IPS DF 4.7 (cell line): Measurements from ENCODE around the gene PUM2.
"Not testable (repeated sequence)": the region's sequence is repeated elsewhere in the genome, so short reads cannot be mapped to it uniquely, and the experiment has no call there.

Experiments used
- DNase-seq: peaks from one replicate; pipeline ENCODE4 v3.0.0-alpha.2; 2013; ENCODE audit warnings: low spot score; ENCODE audit errors: extremely low read depth

The PUM2 gene

DNA sequence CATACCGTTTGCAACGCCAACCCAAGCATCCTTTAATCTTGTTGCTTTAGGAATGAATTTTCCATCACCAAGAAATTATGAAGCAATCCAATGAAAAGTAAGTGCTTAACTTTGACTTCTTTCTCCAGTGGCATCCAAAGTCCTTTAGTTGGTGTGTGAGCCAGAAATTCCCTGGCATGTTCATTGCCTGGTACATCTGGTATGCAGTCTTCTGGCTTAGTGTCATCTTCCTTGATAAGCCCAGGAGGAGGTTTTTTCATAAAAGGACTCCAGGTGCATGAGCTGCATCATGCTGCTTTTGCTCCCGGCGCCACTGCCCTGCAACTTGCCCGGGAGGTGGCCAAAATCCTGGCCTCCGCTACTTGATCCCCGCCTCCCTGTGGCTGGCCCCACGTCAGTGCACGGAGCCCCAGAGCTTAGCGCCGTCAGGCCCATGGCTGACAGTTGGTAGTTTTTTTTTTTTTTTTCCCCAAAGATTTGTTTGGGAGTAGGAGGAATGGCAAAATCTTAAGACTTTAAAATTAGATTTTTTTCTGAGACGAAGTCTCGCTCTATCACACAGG lies 58.7 kb downstream of the PUM2 start:
- DNase-seq: no peak

DNA sequence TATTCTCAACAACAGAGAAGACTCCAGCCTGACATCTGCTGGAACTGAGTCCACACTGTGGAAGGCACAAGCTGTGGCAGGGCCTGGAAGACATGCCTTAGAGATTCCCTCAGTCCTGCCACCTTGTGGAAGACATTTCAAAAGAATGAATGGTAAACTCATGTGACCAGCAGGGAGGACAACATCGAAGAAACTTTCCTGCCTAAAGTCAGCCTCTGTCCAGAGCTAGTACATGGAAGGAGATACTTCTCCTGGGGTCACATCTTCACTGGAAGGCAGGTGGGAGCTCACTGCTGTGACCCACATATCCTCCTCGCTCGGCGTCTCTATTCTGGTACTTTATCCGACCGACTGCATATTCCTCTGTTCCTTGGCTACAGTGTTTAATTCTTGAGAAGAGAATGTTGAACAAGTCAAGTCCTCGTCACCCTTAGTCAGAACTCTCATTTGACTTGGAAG lies 59.5 kb downstream of the PUM2 start:
- DNase-seq: peak; percentile 62

DNA sequence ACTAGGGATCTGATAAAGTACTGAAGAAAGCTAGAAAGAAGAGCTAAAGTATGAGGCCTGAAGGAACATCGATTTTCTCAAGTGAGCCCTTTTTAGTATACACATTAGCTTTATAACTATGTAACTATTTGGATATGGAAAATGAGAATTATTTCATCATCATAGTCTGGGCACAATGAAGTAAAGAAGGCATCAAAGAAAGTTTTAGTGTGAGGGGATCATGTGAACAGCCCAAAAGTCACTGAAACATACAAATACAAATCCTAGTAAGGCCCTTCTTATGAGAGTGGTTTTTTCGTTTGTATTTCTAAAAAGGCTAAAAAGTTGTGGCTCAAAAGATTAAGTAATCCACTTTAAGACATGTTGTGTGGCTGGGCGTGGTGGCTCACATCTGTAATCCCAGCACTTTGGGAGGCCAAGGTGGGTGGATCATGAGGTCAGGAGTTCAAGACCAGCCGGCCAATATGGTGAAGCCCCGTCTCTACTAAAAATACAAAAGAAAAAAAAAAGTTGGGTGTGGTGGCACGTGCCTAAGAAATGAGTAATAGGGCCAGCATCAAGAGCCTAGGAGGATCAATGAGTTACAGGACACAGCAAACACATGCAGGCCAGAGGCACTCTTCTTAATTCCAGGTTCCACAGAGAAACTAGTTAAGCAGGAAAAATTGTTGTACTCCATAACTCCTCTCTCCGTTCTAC lies 61.9 kb downstream of the PUM2 start:
- no peak for DNase-seq

DNA sequence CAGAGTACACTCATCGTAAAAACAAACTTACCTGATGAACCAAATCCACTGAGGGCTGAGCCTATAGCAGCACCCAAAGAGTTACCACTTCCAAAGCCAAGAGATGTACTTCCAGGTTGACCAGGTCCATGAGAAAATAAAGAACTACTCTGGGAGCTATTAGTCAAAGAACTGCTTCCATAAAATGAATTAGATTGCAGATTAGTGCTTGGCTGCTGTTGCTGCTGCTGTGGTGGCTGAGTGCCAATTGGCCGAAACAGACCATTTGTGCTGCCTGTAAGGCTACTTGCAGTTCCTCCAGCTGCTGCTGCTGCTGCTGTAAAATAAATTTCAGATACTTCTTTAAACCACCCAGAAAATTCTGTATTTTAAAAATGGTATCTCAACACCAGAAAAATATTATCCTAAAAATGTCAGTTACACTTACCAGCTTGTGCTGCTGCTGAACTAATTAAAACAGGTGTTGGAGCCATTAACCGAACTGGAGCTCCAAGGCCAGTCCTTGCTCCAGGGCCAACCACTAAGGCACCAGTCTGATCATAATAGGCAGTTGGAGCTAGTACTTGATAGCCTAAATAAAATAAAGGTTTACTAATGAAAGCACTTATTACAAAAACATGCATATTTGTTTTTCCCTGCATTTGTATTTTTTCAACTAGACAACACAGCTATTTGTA lies 67.6 kb downstream of the PUM2 start:
- no peak for DNase-seq

DNA sequence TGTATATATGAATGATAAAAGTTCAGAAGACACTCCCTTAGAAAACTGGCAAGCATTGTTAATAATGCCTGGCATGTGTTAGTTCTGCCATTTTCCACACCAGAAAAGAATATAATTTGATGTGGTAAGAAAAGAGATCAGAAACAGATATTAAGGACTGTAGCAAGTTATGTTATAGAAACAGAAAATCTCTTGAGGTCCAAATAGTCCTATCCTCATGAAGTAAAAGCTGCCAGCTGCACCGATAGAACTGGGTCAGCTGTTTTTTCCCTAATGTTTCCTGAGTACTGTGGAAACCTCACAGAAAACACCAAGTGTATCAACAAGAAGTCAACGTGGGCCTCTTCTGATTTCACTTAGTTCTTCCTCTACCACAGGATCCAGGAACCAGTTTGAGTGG lies 68.8 kb downstream of the PUM2 start:
- no peak for DNase-seq

DNA sequence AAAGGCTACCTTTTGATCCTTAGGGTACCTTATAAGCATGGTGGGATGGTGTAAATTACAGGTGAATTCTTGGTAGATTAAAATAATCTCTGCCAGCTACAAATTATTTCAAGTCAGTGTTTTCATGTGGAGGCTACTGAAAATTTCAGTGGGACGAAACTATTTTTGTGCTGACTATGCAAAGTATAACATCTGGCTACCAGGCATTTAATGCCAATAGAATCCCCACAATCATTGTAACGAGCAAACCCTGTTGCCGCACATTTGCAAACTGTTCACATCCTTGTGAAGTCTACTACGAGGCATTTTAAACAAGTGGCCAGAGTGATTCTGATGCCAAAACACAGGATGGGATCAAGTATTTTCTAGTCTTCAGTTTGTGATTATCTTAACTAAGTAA lies 77.6 kb downstream of the PUM2 start:
- no peak for DNase-seq

DNA sequence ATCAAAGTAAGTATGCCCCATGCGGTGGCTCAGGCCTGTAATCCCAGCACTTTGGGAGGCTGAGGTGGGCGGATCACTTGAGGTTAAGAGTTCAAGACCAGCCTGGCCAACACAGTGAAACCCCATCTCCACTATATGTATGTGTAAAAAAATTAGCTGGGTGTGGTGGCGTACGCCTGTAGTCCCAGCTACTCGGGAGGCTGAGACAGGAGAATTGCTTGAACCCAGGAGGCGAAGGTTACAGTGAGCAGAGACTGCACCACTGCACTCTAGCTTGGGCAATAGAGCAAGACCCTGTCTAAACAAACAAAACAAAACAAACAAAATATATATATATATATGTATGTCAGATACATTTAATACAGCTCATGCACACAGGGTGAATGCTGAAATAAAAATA lies 82.3 kb downstream of the PUM2 start:
- DNase-seq: not testable (repeated sequence)

DNA sequence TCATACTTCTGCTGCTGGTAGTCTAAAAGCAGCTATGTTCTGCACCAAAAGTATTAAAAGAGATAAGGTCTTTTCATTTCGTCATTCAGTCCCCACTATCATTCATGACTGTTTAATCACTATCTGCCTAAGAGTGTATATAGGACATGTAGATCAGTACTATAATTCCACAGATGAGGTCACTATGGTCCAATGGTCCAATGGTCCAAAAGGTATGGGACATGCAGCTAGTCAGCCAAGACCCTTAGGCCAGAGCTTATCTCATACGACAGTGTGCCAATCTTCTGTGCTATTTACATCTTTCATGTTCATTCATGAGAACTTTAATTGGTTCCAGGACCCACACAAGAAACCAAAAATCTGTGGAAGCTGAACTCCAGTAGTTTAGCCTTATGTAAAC lies 83.1 kb downstream of the PUM2 start:
- DNase-seq: no peak

DNA sequence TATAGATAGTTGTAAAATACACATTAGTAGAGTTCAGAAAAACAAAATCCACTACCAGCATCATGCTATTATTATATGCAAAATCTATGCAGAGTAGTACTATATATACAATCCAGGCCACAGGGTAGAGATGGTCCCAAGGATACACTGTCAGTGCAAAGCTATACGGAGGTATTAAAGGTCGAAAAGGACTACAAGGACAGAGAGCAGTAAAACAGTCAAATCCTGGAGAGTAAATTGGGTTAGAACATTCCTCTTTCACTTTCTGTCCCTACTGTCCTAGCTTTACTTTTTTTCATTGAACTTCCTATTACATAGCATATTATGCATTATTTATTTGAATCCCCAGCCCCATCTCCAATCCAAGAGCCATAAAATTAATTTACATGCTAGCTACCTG lies 86.0 kb downstream of the PUM2 start:
- no peak for DNase-seq

DNA sequence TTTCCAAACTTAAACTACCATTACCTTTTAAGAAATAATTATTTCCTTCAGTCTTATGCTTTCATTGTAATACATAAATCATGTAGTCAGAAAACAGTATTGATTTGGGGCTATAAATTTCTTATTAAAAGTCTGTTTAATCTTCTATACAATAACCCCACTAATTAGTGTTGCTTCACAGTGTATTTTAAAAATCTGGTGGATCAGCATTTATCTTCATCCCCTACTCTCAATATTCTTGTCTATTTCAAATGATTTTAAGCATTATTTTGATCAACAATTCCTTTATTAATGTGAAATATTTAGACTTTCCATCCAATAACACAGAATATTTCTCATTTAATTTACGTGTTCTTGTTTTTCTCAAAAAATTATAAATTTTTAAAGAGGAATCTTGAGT lies 93.2 kb downstream of the PUM2 start:
- no peak for DNase-seq

DNA sequence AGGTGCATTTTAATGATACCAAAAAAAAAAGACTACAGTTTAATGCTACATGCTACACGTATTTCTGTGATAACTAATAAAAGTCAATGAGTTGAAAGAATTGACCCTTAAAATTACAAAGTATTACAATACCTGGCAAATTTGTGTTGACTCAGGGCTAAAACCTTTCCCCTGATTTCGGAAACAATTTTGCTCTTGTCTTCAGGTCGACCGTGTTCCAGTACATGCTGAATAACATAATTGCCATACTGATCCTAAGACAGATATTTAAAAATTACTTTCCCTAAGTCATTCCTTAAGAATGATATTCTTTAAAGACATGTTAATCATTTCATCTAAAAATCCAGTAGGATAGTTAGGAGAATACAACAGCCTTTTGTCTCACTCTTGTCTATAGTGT lies 95.9 kb downstream of the PUM2 start:
- no peak for DNase-seq

DNA sequence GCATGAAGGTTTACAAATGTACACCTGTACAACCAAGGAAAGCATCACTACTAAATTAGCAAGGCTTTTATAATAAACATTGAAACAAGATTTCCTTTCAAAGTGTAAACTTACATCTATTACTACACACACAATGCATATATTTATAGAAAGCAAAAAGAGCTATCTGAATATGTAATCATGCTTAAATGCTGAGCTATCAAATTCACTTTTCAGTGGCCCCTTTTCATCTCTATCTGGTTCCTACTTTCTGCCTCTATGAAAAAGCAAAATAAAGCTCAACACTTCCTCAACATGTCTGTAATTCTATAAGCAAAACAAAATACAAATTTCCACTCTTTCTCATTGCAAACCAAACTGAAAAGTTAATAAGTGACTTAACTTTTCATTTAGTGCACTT lies 100.2 kb downstream of the PUM2 start:
- DNase-seq: no peak

DNA sequence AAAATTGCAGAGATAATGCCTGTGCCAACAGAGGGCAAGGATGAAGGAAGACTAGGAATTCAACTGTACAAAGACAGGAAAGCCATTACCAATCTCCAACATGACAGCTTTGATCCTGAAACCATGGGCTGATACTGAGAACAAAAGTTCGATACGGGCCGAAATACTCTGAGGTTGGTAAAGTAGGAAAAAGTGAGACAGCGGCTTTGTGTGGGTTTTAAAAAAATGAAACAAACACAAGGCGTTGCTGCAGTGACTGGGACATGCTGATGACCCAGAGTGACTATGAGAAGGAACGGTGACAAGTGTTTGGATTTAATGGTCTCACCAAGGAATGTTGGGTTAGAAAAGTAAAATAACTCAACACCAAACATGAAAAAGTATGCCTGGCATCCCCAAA lies 101.5 kb downstream of the PUM2 start:
- no peak for DNase-seq

DNA sequence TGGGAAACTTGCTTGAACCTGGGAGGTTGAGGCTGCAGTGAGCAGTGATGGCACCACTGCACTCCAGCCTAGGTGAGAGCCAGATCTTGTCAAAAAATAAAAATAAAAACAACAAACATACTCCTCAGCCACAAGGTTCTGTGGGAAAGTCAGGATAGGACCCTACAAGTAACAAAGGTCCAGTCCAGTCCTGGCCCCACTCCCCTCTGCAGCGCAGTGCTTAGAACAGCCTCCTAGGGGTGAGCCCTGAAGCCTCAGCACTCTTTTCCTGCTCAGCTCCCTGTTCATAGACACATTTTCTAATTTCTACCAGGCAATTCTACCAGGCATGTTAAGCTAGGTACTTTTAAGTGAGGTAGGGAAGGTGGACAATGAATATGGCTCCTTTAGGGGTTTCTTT lies 103.6 kb downstream of the PUM2 start:
- no peak for DNase-seq

DNA sequence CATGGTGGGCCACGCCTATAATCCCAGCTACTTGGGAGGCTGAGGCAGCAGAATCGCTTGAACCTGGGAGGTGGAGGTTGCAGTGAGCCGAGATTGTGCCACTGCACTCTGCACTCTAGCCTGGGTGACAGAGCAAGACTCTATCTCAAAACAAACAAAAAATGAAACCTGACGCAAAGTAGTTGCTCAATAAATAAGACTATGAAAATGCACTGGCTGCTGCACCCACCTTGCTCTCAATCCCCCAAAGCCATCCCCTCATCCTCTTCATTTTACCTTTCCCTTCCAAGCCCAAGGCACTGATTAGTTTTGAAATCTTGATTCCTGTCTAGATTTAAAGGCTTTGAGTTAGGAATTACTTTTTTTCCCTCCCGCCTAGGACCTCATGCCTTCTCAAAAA lies 107.0 kb downstream of the PUM2 start:
- not testable (repeated sequence) for DNase-seq

DNA sequence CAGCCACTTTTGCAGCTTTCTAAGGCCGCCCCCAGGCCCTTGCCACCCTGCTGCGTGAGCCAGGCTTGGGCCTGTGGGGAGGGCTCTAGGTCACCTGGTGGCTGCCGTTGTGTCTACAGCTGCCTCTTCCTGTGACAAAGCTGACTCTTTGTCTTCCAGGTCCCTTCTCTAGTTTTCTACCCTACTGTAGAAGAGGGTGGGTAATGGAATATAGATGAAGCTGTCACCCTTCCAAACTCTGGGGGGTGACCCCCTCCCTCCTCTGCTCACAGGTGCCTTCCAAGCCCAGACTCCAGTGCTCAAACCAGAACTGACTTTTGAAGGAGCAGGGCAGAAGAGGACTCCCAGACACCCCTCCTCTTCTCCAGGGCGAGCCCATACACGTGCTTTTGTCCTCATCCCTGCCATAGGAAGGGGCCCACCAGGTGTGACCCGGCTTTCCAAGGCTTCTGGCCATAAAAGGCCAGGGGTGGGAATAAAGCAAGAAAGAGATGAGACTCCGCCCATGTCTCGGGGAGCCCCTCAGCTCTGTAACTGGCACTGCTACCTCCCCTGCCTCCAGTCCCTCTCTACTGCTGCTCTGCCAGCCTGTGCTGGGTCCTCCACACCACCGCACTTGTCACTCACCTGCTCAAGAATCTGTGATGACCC lies 107.8 kb downstream of the PUM2 start:
- no peak for DNase-seq

DNA sequence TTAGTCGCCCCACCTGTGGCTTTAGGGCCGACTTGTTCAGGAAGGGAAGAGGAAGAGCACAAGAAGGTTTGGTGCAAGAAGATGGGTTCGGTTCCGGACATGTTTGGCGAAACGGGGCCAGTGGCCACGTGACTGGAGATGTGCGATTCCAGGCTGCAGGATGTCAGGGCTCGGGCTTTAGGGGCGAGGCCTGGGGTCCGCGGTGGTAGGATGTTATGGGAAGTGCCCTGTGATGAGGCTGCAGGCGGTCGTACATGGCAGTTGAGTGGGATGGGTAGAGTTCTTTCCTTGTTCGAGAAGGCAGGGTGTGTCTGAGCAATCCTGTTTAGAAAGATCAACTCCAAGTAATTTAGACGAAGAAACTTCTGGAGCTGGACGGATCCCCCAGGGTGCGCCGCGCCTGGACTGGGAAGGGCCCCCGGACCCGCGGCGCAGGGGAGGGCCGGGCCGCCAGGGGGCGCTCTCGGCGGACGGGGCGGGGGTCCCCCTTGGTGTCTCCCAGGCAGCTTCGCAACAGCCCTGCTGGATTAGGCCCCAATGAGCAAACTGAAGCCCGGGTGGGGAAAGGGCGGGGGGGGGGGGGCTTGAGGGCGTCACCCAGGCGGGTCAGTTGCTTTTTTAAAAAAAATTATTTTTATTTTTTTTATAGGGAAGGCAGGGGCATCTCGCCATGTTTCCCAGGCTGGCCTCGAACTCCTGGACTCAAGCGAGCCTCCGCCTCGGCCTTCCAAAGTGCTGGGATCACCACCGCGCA lies 108.5 kb downstream of the PUM2 start:
- no peak for DNase-seq

DNA sequence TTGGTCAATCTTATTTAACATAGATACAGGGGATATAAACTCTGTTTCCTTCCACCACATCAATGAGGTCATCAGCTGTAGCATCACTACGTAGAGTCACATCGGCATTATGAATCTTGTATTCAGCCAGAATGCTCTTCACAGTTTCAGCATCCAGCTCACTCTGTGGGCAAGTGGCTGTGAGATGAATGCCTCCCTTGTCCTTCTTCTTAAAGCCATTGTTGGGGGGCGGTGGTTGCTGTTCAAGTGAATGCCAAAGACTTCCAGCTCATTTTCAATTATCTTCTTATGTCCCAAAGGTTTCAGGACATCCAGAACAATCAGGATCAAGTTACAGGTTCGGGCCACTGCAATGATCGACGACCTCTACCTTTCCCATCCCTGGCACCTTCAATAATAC lies 110.4 kb downstream of the PUM2 start:
- DNase-seq: not testable (repeated sequence)

DNA sequence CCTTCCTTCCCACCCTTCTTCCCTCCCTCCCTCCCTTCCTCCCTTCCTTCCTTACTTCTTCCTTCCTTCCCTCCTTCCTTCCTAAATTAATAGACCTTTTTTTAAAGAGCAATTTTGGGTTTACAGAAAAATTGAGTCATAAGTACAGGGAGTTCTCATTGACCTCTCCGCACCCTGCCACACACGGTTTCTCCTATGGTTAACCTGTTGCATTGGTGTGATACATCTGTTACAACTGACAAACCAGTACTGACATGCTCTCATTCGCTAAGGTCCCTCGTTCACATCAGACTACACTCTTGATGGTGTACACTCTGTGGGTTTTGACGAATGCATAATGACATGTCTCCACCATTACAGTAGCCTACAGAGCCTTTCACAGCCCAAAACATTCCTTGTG lies 114.1 kb downstream of the PUM2 start:
- DNase-seq: no peak

DNA sequence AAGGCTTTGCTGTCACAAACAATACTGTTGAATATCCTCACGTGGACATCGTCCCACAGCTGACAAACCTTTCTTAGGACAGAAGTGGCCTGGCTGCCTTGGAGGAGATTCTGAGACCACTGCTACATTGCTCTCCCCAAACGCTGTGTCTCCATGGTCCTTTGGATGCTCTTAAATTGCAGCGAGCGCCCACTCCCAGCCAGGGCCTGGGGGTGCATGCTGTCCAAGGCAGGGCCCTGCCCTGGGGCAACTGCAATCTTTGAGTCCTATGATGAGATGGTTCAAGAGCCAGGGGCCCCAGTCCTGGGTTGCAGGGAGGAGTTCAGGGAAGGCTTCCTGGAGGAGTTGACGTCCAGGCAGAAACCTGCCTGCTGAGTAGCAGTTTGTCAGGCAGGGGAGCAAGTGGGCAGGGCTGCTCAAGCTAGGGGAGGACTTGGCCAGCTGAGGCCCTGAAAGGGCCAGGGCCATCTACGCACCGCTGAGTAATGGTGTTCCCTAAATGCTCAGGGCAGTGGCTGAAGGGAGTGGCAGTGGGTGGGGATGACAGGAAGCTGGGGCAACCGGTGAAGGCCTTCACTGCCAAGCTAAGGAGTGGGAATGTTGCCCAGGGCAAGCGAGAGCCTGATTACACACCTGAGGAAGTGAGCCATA lies 114.9 kb downstream of the PUM2 start:
- DNase-seq: no peak

DNA sequence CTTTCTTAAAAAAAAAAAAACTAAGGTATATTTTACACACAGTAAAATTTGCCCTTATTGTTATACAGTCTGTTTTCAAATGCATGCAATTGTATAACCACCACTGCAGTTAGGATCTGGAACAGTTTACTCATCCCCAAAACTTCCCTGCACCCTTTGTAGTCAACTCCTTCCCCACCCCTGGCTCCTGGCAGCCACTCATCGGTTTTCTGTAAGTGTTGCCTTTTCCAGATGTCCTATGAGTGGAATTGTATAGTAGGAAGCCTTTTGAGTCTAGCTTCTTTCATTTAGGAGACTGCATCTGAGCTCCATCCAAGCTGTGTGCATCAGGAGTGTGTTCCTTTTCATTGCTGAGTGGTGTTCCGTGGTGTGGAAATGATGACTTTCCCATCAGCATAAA lies 116.0 kb downstream of the PUM2 start:
- not testable (repeated sequence) for DNase-seq
